ENCODE measurements around the gene TNRC6C. TPM values are rescaled to one million over a fixed set of nuclear protein-coding genes. Genes with fewer than 3 reads are reported as not detected.

TNRC6C gene
- total RNA-seq, 1 experiment from 2014 or later, result 3.2 TPM

GRCh38 chr17:78154903-78155811 is 196.7 kb downstream of the TNRC6C start:
- no peak for DNase-seq (ENCODE audit: low spot score)

Other genes with a start within 250 kb of the TNRC6C start
- 15.9 and 34.5 TPM in 2 replicates for gene TMC6, start 170.1 kb downstream of the TNRC6C start, total RNA-seq (2014; rRNA removed; shearing (Covaris generic))
- 0.02 and 0.05 TPM in 2 replicates for gene TMC8, start 172.1 kb downstream of the TNRC6C start, total RNA-seq (2014; rRNA removed; shearing (Covaris generic))
- not detected in 2 replicates for gene C17orf99, start 187.7 kb downstream of the TNRC6C start, total RNA-seq (2014; rRNA removed; shearing (Covaris generic))
- 60.3 and 70.8 TPM in 2 replicates for gene SYNGR2, start 209.9 kb downstream of the TNRC6C start, total RNA-seq (2014; rRNA removed; shearing (Covaris generic))
- 152 and 239 TPM in 2 replicates for gene TK1, start 228.3 kb downstream of the TNRC6C start, total RNA-seq (2014; rRNA removed; shearing (Covaris generic))
- 15.6 and 18.4 TPM in 2 replicates for gene AFMID, start 228.7 kb downstream of the TNRC6C start, total RNA-seq (2014; rRNA removed; shearing (Covaris generic))

Data from A172 (cell line).